ENCODE results near the gene PPP5C.

DNA sequence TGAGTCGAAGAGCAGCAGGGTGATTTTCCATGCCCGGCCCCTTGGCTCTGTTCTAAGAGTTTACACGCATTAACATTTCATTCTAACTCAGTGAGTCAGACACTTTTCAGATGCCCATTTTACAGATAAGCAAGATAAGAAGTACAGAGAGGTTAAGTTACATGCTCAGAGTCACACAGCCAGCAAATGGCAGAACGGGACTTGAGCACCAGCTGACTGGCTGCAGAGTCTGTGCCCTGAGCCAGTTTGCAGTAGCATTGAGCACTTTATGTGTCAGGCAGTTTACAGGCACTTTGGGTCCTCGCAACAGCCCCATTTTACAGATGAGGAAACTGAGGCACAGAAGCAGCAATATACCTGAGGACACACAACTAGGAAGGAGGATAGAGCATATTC lies 47.5 kb downstream of the PPP5C start:
- TF ChIP-seq, protein P1, sequence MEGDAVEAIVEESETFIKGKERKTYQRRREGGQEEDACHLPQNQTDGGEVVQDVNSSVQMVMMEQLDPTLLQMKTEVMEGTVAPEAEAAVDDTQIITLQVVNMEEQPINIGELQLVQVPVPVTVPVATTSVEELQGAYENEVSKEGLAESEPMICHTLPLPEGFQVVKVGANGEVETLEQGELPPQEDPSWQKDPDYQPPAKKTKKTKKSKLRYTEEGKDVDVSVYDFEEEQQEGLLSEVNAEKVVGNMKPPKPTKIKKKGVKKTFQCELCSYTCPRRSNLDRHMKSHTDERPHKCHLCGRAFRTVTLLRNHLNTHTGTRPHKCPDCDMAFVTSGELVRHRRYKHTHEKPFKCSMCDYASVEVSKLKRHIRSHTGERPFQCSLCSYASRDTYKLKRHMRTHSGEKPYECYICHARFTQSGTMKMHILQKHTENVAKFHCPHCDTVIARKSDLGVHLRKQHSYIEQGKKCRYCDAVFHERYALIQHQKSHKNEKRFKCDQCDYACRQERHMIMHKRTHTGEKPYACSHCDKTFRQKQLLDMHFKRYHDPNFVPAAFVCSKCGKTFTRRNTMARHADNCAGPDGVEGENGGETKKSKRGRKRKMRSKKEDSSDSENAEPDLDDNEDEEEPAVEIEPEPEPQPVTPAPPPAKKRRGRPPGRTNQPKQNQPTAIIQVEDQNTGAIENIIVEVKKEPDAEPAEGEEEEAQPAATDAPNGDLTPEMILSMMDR (IDR thresholded peaks at IDR 0.05; ENCODE audit: low read depth, low read length), result no peak
- TF ChIP-seq POLR2A (IDR thresholded peaks at IDR 0.05; ENCODE audit: extremely low read depth, insufficient read length) (no peak), MYC (IDR thresholded peaks at IDR 0.05; ENCODE audit: low read depth, low read length) (no peak)
- TF ChIP-seq, protein P2, sequence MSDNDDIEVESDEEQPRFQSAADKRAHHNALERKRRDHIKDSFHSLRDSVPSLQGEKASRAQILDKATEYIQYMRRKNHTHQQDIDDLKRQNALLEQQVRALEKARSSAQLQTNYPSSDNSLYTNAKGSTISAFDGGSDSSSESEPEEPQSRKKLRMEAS (IDR thresholded peaks at IDR 0.05; ENCODE audit: low read depth, low read length), result no peak
